OCI-LY1 (cell line): Measurements from ENCODE around the gene LGALS3.

ENCODE experiments used
- H2AFZ ChIP-seq: fragments of 200-600 bp; sonication (generic), shearing (Covaris generic); 2 replicates; pipeline ENCODE4 v1.6.0; 2014; ENCODE audit warnings: antibody characterized with exemption, mild to moderate bottlenecking, low read length
- H3F3A ChIP-seq: fragments of 200-600 bp; sonication (generic), shearing (Covaris generic); 2 replicates; pipeline ENCODE4 v1.6.0; 2014; ENCODE audit warnings: mild to moderate bottlenecking, antibody characterized with exemption, low read length, moderate library complexity; ENCODE audit not compliant: insufficient read depth
- H3K27ac ChIP-seq: fragments of 200-600 bp; sonication (generic); 2 replicates; pipeline ENCODE4 v1.5.1; 2014; ENCODE audit warnings: low read length, mixed run types, mild to moderate bottlenecking, low read depth; ENCODE audit not compliant: poor library complexity, severe bottlenecking
- H3K27me3 ChIP-seq: fragments of 200-600 bp; sonication (generic); 2 replicates; pipeline ENCODE4 v1.6.0; 2014; ENCODE audit warnings: antibody characterized with exemption, mild to moderate bottlenecking, low read length, moderate library complexity; ENCODE audit not compliant: insufficient read depth
- H3K36me3 ChIP-seq: fragments of 200-600 bp; sonication (generic); 2 replicates; pipeline ENCODE4 v1.6.1; 2014; ENCODE audit warnings: mild to moderate bottlenecking, antibody characterized with exemption, low read length, moderate library complexity, mixed read lengths; ENCODE audit not compliant: insufficient read depth
- H3K4me1 ChIP-seq: fragments of 200-600 bp; sonication (generic); 2 replicates; pipeline ENCODE4 v1.5.1; 2014; ENCODE audit warnings: mild to moderate bottlenecking, low read length, moderate library complexity; ENCODE audit not compliant: insufficient read depth, severe bottlenecking
- H3K4me2 ChIP-seq: fragments of 200-600 bp; sonication (generic), shearing (Covaris generic); 2 replicates; pipeline ENCODE4 v1.6.1; 2014; ENCODE audit warnings: low read length
- H3K4me3 ChIP-seq: fragments of 200-600 bp; sonication (generic); 2 replicates; pipeline ENCODE4 v1.5.1; 2014; ENCODE audit warnings: low read length, low read depth, mild to moderate bottlenecking, mixed read lengths; ENCODE audit not compliant: poor library complexity, severe bottlenecking
- H3K79me2 ChIP-seq: fragments of 200-600 bp; shearing (Covaris generic); 2 replicates; pipeline ENCODE4 v1.6.1; 2016; ENCODE audit warnings: mixed run types, low read length, mixed read lengths; ENCODE audit not compliant: insufficient read depth
- H3K9ac ChIP-seq: fragments of 200-600 bp; sonication (generic), shearing (Covaris generic); 2 replicates; pipeline ENCODE4 v1.6.1; 2014; ENCODE audit warnings: mild to moderate bottlenecking, low read length, mixed read lengths
- H3K9me2 ChIP-seq: fragments of 200-600 bp; sonication (generic), shearing (Covaris generic); 2 replicates; pipeline ENCODE4 v1.6.1; 2014; ENCODE audit warnings: low read depth, mild to moderate bottlenecking, low read length, mixed read lengths
- H3K9me3 ChIP-seq: fragments of 200-600 bp; shearing (Covaris generic); 2 replicates; pipeline ENCODE4 v1.6.1; 2014; ENCODE audit warnings: low read length, mixed read lengths
- H4K20me1 ChIP-seq: fragments of 200-600 bp; sonication (generic), shearing (Covaris generic); 2 replicates; pipeline ENCODE4 v1.6.0; 2016; ENCODE audit warnings: mild to moderate bottlenecking, low read length; ENCODE audit not compliant: insufficient read depth
- EZH2 ChIP-seq: fragments of 200-600 bp; sonication (generic), shearing (Covaris generic); IDR thresholded peaks from 2 replicates; pipeline ENCODE4 v1.8.0; 2017; ENCODE audit warnings: borderline replicate concordance, mixed run types, mild to moderate bottlenecking, antibody characterized with exemption, low read length, moderate library complexity, mixed read lengths
- TF ChIP-seq, protein P1 (sequence below): fragments of 200-600 bp; sonication (generic), shearing (Covaris generic); IDR thresholded peaks from 2 replicates; pipeline ENCODE4 v1.5.1; 2017; ENCODE audit warnings: mild to moderate bottlenecking, antibody characterized with exemption, low read length, moderate library complexity, mixed read lengths

The LGALS3 gene

DNA sequence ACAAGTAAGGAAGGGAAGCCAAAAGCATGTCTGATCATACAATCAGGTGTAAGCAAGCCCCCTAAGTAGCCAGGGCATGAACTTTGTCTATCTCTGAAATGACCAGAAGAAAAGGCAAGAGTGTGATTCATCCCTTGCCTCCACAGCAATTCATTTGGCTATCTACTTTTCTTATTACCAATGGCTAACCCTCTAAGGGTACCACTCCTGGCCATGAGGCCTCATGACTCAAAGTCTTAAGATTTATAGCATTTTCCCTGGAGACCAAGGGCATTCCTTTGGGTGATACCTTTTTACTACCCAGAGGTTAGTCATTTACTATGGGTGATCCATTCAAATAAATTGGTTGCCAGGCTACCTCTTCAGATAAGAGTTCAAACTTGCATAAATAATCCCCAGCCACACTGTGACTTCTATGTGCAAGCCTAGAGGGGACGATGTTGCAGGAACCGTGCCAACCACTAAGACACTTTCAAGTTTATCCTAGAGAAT lies 1.5 kb upstream of the LGALS3 start:
- Histone ChIP-seq H3K27me3 (0 out of 2 replicates have a peak, but pooled peaks cover 7% of the 10 kb centered on the region), H3K36me3 (no peaks in the 10 kb centered on the region), H3K4me3 (no peak overlapping the region), H3K4me2 (no peak overlapping the region), H3K4me1 (peaks cover 14% of the 10 kb centered on the region), H3K9me3 (no peaks in the 10 kb centered on the region), H2AFZ (no peak overlapping the region), H3F3A (no peaks in the 10 kb centered on the region), H3K9ac (no peak overlapping the region), H3K9me2 (no peaks in the 10 kb centered on the region), H3K27ac (no peak overlapping the region), H4K20me1 (no peaks in the 10 kb centered on the region), H3K79me2 (no peaks in the 10 kb centered on the region)
- TF ChIP-seq, protein P1, sequence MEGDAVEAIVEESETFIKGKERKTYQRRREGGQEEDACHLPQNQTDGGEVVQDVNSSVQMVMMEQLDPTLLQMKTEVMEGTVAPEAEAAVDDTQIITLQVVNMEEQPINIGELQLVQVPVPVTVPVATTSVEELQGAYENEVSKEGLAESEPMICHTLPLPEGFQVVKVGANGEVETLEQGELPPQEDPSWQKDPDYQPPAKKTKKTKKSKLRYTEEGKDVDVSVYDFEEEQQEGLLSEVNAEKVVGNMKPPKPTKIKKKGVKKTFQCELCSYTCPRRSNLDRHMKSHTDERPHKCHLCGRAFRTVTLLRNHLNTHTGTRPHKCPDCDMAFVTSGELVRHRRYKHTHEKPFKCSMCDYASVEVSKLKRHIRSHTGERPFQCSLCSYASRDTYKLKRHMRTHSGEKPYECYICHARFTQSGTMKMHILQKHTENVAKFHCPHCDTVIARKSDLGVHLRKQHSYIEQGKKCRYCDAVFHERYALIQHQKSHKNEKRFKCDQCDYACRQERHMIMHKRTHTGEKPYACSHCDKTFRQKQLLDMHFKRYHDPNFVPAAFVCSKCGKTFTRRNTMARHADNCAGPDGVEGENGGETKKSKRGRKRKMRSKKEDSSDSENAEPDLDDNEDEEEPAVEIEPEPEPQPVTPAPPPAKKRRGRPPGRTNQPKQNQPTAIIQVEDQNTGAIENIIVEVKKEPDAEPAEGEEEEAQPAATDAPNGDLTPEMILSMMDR = no peak
- TF ChIP-seq EZH2 = no peak

DNA sequence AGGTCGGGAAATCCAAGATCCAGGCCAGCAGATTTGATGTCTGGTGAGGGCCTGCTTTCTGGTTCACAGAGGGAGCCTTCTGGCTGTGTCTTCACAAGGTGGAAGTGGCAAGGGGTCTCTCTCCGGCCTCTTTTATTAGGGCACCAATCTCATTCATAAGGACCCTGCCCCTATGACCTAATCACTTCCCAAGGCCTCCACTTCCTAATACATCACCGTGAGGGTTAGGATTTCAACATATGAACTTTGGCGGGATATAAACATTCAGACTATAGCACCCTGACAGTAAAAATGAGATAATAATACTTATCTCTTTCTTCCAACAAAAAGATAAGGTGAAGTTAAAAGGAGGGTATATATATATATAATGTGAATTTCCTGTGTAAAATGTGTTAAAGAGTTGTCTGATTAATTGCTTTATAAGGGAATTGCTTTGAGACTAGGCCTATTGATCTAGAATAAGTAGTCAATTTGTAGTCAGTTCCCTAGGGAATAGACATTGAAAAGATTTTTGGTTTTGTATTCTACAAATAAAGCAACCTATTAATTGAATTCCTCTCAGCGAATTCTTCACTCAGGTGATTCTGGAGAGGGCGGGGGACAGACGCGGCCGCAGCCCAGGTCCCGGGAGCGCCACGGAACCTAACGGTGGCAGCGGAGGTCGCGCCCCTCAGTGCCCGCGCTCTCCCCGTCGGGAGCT lies 516 bp upstream of the LGALS3 start:
- H3K9me3 ChIP-seq = no peaks in the 10 kb centered on the region
- 0 out of 2 replicates have a peak, but pooled peaks cover 7% of the 10 kb centered on the region for H3K27me3 ChIP-seq
- no peak overlapping the region for H2AFZ ChIP-seq
- no peak for TF ChIP-seq EZH2
- TF ChIP-seq, protein P1 = no peak
- H3F3A ChIP-seq = no peaks in the 10 kb centered on the region
- peaks cover 14% of the 10 kb centered on the region for H3K4me1 ChIP-seq
- H3K9ac ChIP-seq = no peak overlapping the region
- no peaks in the 10 kb centered on the region for H3K9me2 ChIP-seq
- H4K20me1 ChIP-seq = no peaks in the 10 kb centered on the region
- no peaks in the 10 kb centered on the region for H3K79me2 ChIP-seq
- H3K4me2 ChIP-seq = peak overlapping the region; percentile 67
- H3K4me3 ChIP-seq = peak overlapping the region; percentile 56
- H3K27ac ChIP-seq = no peak overlapping the region
- no peaks in the 10 kb centered on the region for H3K36me3 ChIP-seq

DNA sequence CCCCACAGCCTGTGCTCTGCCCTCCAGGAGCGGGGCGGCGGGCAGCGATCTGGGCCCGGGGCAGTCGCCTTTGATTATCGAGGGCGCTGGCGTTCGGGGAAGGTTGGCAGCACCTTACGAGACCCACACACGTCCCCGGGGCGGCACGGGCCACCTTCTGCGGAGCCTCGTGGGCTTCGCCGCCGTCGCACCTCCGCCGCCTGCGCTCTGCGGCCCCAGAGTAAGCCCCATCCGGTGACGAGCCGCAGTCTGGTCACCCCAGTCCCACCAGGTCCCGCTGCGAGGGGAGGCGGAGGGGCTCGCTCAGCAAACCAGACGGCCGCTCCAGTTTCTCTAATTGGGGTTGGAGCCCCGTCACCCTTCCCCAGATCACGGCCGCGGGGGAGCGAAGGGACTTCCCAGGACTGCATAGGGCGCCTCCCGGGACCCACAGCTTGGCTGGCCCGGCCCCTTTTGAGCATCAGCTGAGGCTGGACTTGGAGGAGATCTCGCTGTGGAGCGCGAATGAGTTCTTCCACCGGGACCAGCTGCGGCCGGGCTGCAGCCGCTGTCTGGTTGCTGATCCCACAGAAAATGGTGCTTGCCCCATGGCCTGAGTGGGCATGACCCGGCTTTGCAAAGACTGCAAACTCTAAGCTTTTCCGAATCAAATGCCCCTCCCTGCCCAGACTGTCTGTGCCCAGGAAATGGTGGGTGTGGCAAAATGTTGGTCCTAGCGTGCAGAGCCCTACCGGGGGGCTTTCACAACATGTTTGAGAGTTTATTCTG lies 560 bp downstream of the LGALS3 start:
- H2AFZ ChIP-seq = no peak overlapping the region
- peaks cover 14% of the 10 kb centered on the region for H3K4me1 ChIP-seq
- no peak overlapping the region for H3K9ac ChIP-seq
- H3F3A ChIP-seq = no peaks in the 10 kb centered on the region
- no peaks in the 10 kb centered on the region for H3K36me3 ChIP-seq
- no peaks in the 10 kb centered on the region for H3K9me2 ChIP-seq
- H4K20me1 ChIP-seq = no peaks in the 10 kb centered on the region
- TF ChIP-seq EZH2 = no peak
- TF ChIP-seq, protein P1 = no peak
- no peak overlapping the region for H3K27ac ChIP-seq
- H3K27me3 ChIP-seq = 0 out of 2 replicates have a peak, but pooled peaks cover 7% of the 10 kb centered on the region
- H3K4me2 ChIP-seq = peak overlapping the region; percentile 67
- peak overlapping the region; percentile 56 for H3K4me3 ChIP-seq
- no peaks in the 10 kb centered on the region for H3K79me2 ChIP-seq
- no peaks in the 10 kb centered on the region for H3K9me3 ChIP-seq
